PC-9 (cell line): ENCODE data around the gene C1QTNF12. TPM values are rescaled to one million over a fixed set of nuclear protein-coding genes. Genes with fewer than 3 reads are reported as not detected.

Source experiments
- BruUV-seq: library from RNA; stranded (reverse); fragments of 400-500 nt; replicated peaks from 2 replicates; lab custom pipeline; 2021; lab: Mats Ljungman, UMichigan
- CTCF ChIA-PET: fragments of 300-600 bp; sonication (Branson Sonifier 250); formaldehyde crosslinking; loops from one replicate; lab custom pipeline; 2022; ENCODE audit warnings: antibody characterized with exemption; lab: Charles Lee
- POLR2A ChIA-PET: fragments of 300-600 bp; sonication (Branson Sonifier 250); formaldehyde crosslinking; loops from one replicate; lab custom pipeline; 2022; ENCODE audit warnings: antibody characterized with exemption; ENCODE audit not compliant: unreplicated experiment; lab: Charles Lee
- DNase-seq, 2 experiments: peaks; one replicate each; pipeline versions ENCODE4 v3.0.0 to v3.0.0-alpha.2; 2015 to 2022; ENCODE audit warnings: mixed read lengths in 1 of 2
- H2AFZ ChIP-seq: fragments of 200-600 bp; sonication (generic); 2 replicates; pipeline ENCODE4 v1.8.1; 2017; ENCODE audit warnings: antibody characterized with exemption
- H3F3A ChIP-seq: fragments of 200-600 bp; sonication (generic); 2 replicates; pipeline ENCODE4 v1.8.1; 2017; ENCODE audit warnings: antibody characterized with exemption, mild to moderate bottlenecking, low read depth; ENCODE audit not compliant: insufficient read depth
- H3K27ac ChIP-seq: fragments of 200-600 bp; sonication (generic); 2 replicates; pipeline ENCODE4 v1.6.1; 2016; ENCODE audit warnings: mixed run types
- H3K27me3 ChIP-seq: fragments of 200-600 bp; sonication (generic); 2 replicates; pipeline ENCODE4 v1.6.1; 2016; ENCODE audit warnings: low read depth, mixed run types; ENCODE audit not compliant: insufficient read depth
- H3K36me3 ChIP-seq: fragments of 200-600 bp; sonication (generic); 2 replicates; pipeline ENCODE4 v1.6.1; 2016; ENCODE audit warnings: low read depth, mixed run types
- H3K4me1 ChIP-seq: fragments of 200-600 bp; sonication (generic); replicated peaks from 2 replicates; pipeline ENCODE4 v1.6.1; 2016; ENCODE audit warnings: mixed run types; ENCODE audit not compliant: insufficient read depth
- H3K4me2 ChIP-seq: fragments of 200-600 bp; sonication (generic); 2 replicates; pipeline ENCODE4 v1.6.1; 2017; ENCODE audit warnings: mixed run types
- H3K4me3 ChIP-seq: fragments of 200-600 bp; sonication (generic); 2 replicates; pipeline ENCODE4 v1.6.1; 2016; ENCODE audit warnings: mixed run types
- H3K79me2 ChIP-seq: fragments of 200-600 bp; sonication (generic); 2 replicates; pipeline ENCODE4 v1.6.1; 2017; ENCODE audit warnings: low read depth, mixed run types
- H3K9me2 ChIP-seq: fragments of 200-600 bp; sonication (generic); 2 replicates; pipeline ENCODE4 v1.8.1; 2017; ENCODE audit warnings: mild to moderate bottlenecking; ENCODE audit not compliant: insufficient read depth
- H3K9me3 ChIP-seq: fragments of 200-600 bp; sonication (generic); 2 replicates; pipeline ENCODE4 v1.8.1; 2016; ENCODE audit warnings: low read depth; ENCODE audit not compliant: insufficient read depth
- H4K20me1 ChIP-seq: fragments of 200-600 bp; sonication (generic); 2 replicates; pipeline ENCODE4 v1.8.1; 2017; ENCODE audit not compliant: insufficient read depth
- EZH2 ChIP-seq: fragments of 200-600 bp; sonication (generic); IDR thresholded peaks from 2 replicates; pipeline ENCODE4 v1.8.0; 2017; ENCODE audit warnings: antibody characterized with exemption, low read depth
- intact Hi-C: fragments of 100-400 bp; cut with micrococcal nuclease; formaldehyde crosslinking; loops from one replicate; pipeline ENCODE4 v1.10.0; 2022; ENCODE audit not compliant: unreplicated experiment
- total RNA-seq: library from RNA; stranded (reverse); gene quantifications from 2 replicates; pipeline ENCODE4 v1.2.3, GENCODE V29; 2021
- TF ChIP-seq, protein P1 (sequence below): fragments of 200-600 bp; sonication (generic); conservative IDR thresholded peaks from 2 replicates; pipeline ENCODE4 v1.6.1; 2017; ENCODE audit warnings: mixed run types, antibody characterized with exemption, mild to moderate bottlenecking, moderate library complexity

The C1QTNF12 gene
- total RNA-seq, 1 experiment from 2014 or later, result 5.2 TPM

DNA sequence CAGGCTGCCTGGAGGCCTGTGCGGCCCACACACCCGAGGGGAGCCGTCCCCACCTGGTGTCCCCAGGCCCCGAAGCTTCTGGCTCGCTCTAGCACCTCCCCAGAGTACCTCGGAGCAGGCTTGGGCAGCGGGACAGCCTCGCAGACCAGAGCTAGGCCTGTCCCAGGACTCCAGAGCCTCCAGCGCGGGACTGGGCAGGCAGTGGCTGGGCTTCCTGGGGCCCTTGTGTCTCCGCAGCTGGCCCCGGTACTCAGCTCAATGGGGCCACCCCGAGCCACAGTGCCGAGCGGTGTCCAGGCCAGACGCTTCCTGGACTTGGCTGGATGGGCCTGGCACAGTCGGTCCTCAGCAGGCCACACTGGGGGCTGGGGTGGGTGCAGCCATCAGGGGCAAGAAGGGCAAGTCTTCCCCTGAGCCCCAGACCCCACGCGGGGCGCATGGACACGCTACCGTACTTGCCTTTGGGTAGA lies 38.6 kb upstream of the C1QTNF12 start:
- BruUV-seq, result no TSS peak
- POLR2A ChIA-PET, result no interaction called here
- H3K36me3 ChIP-seq, result no peaks in the 10 kb centered on the region

DNA sequence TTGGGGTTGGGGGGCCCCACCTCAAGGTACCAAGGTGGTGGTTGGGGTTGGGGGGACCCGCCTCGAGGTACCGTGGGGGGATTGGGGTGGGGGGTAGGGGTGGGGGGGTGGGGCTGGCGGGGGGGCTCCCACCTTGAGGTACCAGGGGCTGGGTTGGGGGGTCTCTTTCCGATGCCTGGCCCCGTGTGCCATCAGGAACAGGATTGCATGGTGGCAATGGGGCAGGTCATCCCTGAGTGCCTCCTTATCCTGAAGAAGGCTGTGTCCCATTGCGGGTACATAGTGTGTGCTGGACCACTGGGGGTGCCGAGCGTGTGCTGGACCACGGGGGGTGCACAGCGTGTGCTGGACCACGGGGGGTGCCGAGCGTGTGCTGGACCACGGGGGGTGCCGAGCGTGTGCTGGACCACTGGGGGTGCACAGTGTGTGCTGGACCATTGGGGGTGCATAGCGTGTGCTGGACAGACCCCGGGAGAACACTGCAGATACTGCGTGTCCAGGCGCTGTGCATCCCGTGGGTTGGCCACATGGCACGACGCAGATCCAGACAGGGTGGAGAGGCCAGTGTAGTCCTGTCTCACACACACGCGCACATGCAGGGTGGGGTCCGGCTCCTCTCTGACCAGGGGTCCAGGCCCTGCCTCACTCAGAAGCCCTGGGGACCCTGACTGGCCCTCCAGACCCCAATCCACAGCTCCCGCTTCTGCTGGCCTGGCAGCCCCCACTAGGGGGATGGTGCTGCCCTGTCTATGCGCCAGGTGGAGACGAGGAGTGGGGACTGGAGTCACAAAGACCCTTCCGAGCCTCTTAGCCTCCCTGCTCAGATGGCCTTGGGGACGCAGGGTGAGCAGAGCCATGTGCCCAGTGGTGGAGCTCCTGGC lies 37.9 kb upstream of the C1QTNF12 start:
- H3K9me2 ChIP-seq, result no peaks in the 10 kb centered on the region
- TF ChIP-seq, protein P1, sequence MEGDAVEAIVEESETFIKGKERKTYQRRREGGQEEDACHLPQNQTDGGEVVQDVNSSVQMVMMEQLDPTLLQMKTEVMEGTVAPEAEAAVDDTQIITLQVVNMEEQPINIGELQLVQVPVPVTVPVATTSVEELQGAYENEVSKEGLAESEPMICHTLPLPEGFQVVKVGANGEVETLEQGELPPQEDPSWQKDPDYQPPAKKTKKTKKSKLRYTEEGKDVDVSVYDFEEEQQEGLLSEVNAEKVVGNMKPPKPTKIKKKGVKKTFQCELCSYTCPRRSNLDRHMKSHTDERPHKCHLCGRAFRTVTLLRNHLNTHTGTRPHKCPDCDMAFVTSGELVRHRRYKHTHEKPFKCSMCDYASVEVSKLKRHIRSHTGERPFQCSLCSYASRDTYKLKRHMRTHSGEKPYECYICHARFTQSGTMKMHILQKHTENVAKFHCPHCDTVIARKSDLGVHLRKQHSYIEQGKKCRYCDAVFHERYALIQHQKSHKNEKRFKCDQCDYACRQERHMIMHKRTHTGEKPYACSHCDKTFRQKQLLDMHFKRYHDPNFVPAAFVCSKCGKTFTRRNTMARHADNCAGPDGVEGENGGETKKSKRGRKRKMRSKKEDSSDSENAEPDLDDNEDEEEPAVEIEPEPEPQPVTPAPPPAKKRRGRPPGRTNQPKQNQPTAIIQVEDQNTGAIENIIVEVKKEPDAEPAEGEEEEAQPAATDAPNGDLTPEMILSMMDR, result no peak
- no peak for TF ChIP-seq EZH2
- DNase-seq, result no peak
- no peak overlapping the region for H2AFZ ChIP-seq
- no peak overlapping the region for H3K27ac ChIP-seq
- H4K20me1 ChIP-seq, result no peaks in the 10 kb centered on the region
- no peaks in the 10 kb centered on the region for H3K36me3 ChIP-seq
- no peak overlapping the region for H3K4me3 ChIP-seq
- POLR2A ChIA-PET, result no interaction called here
- no TSS peak for BruUV-seq
- H3K27me3 ChIP-seq, result no peaks in the 10 kb centered on the region
- peaks cover 15% of the 10 kb centered on the region; the same call in 1 of the 2 replicates for H3F3A ChIP-seq
- no peak overlapping the region for H3K4me2 ChIP-seq
- no peaks in the 10 kb centered on the region for H3K9me3 ChIP-seq
- CTCF ChIA-PET, result no interaction called here
- peaks cover 13% of the 10 kb centered on the region for H3K4me1 ChIP-seq
- intact Hi-C loops, result no loop called here
- no peaks in the 10 kb centered on the region for H3K79me2 ChIP-seq

More for the DNA sequence above, 38.6 kb upstream of the C1QTNF12 start:
- H3K27ac ChIP-seq, result no peak overlapping the region
- H3K9me2 ChIP-seq, result no peaks in the 10 kb centered on the region
- peaks cover 15% of the 10 kb centered on the region; the same call in 1 of the 2 replicates for H3F3A ChIP-seq
- H3K27me3 ChIP-seq, result no peaks in the 10 kb centered on the region
- no peak overlapping the region for H3K4me2 ChIP-seq
- H3K4me1 ChIP-seq, result peaks cover 13% of the 10 kb centered on the region
- H4K20me1 ChIP-seq, result no peaks in the 10 kb centered on the region
- no peaks in the 10 kb centered on the region for H3K79me2 ChIP-seq
- TF ChIP-seq, protein P1, result no peak
- TF ChIP-seq EZH2, result no peak
- no peaks in the 10 kb centered on the region for H3K9me3 ChIP-seq
- no peak for DNase-seq
- H2AFZ ChIP-seq, result no peak overlapping the region
- CTCF ChIA-PET, result interaction anchor here (0.6 kb wide), 1 partner anchor 16 kb away, joined by 10 read pairs; no protein-coding TSS in a partner anchor
- intact Hi-C loops, result no loop called here
- H3K4me3 ChIP-seq, result no peak overlapping the region

DNA sequence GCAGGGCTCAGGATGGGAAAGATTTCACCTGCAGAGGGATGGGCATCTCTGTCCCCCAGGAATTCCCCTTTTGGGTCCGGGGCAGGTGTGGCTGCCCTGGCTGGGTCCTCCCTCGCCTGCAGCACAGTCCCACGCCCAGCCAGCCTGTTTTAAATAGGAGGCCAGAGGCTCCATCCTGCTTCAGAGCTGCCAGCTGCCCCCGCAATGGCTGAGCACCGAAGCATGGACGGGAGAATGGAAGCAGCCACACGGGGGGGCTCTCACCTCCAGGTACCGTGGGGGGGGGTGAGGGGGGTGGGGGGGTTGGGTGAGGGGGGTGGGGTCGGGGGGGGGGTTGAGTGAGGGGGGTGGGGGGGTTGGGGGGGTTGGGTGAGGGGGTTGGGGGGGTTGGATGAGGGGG lies 37.3 kb upstream of the C1QTNF12 start:
- H3F3A ChIP-seq, result peaks cover 15% of the 10 kb centered on the region; the same call in 1 of the 2 replicates
- POLR2A ChIA-PET, result no interaction called here
- no peaks in the 10 kb centered on the region for H3K79me2 ChIP-seq
- no peak for TF ChIP-seq EZH2
- TF ChIP-seq, protein P1, result no peak
- H2AFZ ChIP-seq, result no peak overlapping the region
- no peaks in the 10 kb centered on the region for H4K20me1 ChIP-seq
- peak; percentile 44 to 49 for DNase-seq
- no peaks in the 10 kb centered on the region for H3K27me3 ChIP-seq
- no peak overlapping the region for H3K4me3 ChIP-seq
- H3K9me2 ChIP-seq, result no peaks in the 10 kb centered on the region
- no TSS peak for BruUV-seq
- H3K9me3 ChIP-seq, result no peaks in the 10 kb centered on the region
- H3K4me2 ChIP-seq, result no peak overlapping the region
- intact Hi-C loops, result no loop called here
- H3K4me1 ChIP-seq, result peaks cover 13% of the 10 kb centered on the region
- no peaks in the 10 kb centered on the region for H3K36me3 ChIP-seq
- no peak overlapping the region for H3K27ac ChIP-seq
- CTCF ChIA-PET, result no interaction called here
